ENCODE data around the gene SHISAL1.

- TF ChIP-seq CTCF (IDR thresholded peaks at IDR 0.05; ENCODE audit: insufficient read depth, low read length) (no peak), POLR2AphosphoS5 (IDR thresholded peaks at IDR 0.05; ENCODE audit: low read depth) (no peak), SPI1 (IDR thresholded peaks at IDR 0.05; ENCODE audit: borderline replicate concordance, low read depth) (no peak)
- TF ChIP-seq, protein P1, sequence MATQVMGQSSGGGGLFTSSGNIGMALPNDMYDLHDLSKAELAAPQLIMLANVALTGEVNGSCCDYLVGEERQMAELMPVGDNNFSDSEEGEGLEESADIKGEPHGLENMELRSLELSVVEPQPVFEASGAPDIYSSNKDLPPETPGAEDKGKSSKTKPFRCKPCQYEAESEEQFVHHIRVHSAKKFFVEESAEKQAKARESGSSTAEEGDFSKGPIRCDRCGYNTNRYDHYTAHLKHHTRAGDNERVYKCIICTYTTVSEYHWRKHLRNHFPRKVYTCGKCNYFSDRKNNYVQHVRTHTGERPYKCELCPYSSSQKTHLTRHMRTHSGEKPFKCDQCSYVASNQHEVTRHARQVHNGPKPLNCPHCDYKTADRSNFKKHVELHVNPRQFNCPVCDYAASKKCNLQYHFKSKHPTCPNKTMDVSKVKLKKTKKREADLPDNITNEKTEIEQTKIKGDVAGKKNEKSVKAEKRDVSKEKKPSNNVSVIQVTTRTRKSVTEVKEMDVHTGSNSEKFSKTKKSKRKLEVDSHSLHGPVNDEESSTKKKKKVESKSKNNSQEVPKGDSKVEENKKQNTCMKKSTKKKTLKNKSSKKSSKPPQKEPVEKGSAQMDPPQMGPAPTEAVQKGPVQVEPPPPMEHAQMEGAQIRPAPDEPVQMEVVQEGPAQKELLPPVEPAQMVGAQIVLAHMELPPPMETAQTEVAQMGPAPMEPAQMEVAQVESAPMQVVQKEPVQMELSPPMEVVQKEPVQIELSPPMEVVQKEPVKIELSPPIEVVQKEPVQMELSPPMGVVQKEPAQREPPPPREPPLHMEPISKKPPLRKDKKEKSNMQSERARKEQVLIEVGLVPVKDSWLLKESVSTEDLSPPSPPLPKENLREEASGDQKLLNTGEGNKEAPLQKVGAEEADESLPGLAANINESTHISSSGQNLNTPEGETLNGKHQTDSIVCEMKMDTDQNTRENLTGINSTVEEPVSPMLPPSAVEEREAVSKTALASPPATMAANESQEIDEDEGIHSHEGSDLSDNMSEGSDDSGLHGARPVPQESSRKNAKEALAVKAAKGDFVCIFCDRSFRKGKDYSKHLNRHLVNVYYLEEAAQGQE (IDR thresholded peaks at IDR 0.05; ENCODE audit: insufficient replicate concordance, low read depth): no peak
Observed at GRCh38 chr22:44349594-44349993, 36.8 kb upstream of the SHISAL1 start.

Measured in HL-60 (cell line).